Measurements from ENCODE around the gene CANX.

The CANX gene

DNA sequence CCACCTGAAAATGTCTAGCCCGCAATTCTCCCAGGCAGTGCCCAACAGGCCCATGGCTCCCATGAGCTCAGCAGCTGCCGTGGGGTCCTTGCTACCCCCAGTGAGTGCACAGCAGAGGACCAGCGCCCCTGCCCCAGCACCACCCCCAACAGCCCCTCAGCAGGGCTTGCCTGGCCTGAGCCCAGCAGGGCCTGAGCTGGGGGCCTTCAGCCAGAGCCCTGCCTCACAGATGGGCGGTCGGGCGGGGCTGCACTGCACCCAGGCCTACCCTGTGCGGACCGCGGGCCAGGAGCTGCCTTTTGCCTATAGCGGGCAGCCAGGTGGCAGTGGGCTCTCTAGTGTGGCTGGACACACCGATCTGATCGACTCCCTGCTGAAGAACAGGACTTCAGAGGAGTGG is 75.7 kb downstream of the CANX start:
- no peak for DNase-seq (ENCODE audit: low read depth in 2 of 2)

DNA sequence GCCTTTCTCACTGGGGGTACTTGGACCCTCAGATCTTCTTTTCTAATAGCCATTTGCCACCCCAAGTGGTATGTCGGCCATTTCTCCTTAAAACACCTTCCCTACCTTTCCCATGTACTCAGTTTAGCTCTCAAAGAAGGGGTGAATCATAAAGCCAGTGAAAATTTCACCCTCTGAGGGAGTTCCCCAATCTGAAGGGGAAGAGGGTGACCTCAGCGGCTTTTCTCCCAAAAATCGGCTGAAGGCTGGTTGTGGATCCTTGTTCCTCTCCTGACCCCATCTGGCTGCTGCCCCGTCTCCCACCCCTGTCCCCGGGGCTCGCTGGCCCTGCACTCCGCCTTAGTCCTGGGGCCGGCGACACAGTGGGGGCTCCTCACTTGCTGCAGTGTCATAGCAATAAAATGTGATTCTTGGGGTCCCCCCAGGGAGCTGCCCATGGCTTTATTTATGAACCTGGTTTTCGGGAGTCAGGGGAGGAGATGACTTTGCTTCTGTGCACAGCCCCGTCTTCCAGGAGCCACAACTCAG is 77.7 kb downstream of the CANX start:
- no peak for DNase-seq (ENCODE audit: low read depth in 2 of 2)

DNA sequence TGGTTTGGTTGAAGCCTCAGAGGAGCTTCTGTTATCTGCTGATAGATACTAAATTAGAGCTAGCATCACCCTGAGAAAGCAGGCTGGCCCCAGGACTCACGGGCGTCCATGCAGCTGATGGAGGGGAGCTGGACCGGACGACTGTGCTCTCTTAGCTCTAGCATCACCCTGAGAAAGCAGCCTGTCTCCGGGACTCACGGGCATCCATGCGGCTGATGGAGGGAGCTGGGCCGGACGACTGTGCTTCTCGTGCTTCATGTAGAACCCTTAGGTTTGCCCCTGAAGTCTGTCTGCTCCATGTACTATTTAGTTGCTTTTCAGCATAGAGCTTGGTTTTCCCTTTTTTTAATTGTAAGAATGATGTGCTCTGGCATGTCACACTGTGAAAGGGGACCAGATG is 78.7 kb downstream of the CANX start:
- DNase-seq (ENCODE audit: low read depth in 2 of 2) = no peak

DNA sequence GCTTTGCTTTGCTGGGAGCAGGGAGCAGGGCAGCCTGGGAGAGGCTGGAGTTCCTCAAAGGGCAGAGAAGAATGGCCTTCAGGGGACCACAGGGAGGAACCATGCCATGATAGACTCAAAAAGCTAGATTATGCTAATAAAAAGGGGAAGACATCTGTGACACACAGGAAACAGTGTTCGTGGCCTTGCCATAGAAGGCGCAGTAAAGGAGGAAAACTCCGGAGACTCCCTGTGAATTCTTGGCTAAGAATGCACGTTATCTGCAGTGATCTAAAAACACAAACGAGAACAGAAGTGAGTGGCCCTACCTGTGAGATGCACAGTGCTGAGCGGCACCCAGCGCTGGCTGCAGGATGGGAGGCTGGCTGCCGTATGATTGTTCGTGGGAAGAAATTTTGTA is 79.1 kb downstream of the CANX start:
- no peak for DNase-seq (ENCODE audit: low read depth in 2 of 2)

DNA sequence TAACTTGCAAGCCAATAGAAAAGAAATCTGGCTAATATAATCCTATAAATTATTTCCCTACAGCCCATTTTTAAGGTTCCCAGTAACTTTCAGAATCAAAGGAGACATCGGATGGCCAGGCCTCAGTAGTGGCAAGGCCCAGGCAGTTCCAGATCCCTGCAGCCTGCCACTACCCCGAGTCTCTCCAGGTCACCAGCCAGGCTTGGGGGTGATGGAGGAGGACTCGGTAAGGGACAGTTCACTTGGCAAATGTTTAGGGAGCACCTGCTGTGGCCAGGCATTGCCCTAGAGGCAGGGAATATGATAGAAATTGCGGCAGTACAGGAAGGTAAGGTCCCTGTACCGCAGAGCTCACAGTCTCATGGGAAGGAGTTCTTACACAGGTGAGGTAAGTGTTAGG is 79.8 kb downstream of the CANX start:
- DNase-seq (ENCODE audit: low read depth in 2 of 2) = no peak

DNA sequence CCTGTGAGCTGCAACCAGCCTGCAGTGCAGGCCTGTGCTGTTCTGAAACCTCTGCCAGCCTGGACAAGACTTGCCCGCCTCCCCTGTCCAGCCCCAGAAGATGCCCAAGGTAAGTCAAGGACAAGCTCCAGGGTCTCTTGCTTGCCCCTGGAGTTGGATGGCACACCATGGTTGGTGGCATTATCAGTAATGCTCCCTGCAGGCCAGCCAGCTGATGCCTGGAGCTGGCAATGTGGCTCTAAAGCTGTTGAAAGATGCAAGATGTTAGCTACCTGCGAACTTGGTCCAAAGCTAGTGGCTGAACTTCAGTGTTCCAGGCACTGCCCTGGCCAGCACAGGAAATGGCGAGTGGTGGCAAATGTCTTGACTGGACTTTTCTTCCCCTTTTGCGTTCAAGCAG is 81.1 kb downstream of the CANX start:
- no peak for DNase-seq (ENCODE audit: low read depth in 2 of 2)

DNA sequence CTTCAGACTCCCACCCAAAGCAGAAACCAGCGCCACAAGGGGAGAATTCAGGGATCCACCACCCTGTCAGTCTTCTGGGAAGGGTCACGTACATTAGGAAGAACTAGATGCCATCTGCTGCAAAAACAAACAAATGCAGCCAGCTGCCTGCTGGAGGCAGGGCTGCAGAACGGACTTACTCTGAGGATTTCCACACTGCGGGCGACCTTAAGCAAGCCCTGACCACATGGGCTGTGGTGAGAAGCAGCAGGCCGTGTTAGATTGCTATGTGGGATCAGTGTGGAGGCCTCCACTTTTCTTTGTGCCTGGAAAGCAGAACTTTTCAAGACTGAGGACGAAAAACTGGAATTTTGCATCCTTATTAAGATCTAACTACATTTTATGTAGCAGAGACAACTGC is 81.6 kb downstream of the CANX start:
- DNase-seq (ENCODE audit: low read depth in 2 of 2) = no peak

Data from stimulated activated CD8-positive, alpha-beta memory T cell treated with anti-CD3 and anti-CD28 coated beads, Interleukin-2, amount 100 ng/mL, for 1 hour (primary cell).